IPS DF 6.9 (cell line): Measurements from ENCODE around the gene DOHH.

Source experiments
- DNase-seq: peaks from one replicate; pipeline ENCODE4 v3.0.0-alpha.2; 2013; ENCODE audit warnings: low read depth, low spot score
- H3K27ac ChIP-seq: one replicate; pipeline ENCODE4 v1.5.1; 2013; ENCODE audit warnings: low read length, control low read depth
- H3K27me3 ChIP-seq: 2 replicates; pipeline ENCODE4 v1.6.1; 2013; ENCODE audit warnings: mild to moderate bottlenecking, low read length; ENCODE audit not compliant: control insufficient read depth, insufficient read depth
- H3K36me3 ChIP-seq: 2 replicates; pipeline ENCODE4 v1.6.1; 2013; ENCODE audit warnings: low read length; ENCODE audit not compliant: control insufficient read depth, insufficient read depth
- H3K4me1 ChIP-seq: 2 replicates; pipeline ENCODE4 v1.6.1; 2013; ENCODE audit warnings: low read length; ENCODE audit not compliant: control insufficient read depth, insufficient read depth
- H3K4me3 ChIP-seq: 2 replicates; pipeline ENCODE4 v1.5.1; 2013; ENCODE audit warnings: mild to moderate bottlenecking, low read length
- H3K9me3 ChIP-seq: 2 replicates; pipeline ENCODE4 v1.6.1; 2013; ENCODE audit warnings: low read length, inconsistent platforms; ENCODE audit not compliant: control insufficient read depth, insufficient read depth
- WGBS: extraction: QIAGEN DNeasy Blood & Tissue Kit; methylation state at CpG from one replicate; pipeline ENCODE4 v1.1.7; 2013; ENCODE audit warnings: mixed read lengths, missing lambda C conversion rate; ENCODE audit not compliant: insufficient read length, insufficient coverage; 5-methylcytosine and 5-hydroxymethylcytosine counted together

DOHH gene

DNA sequence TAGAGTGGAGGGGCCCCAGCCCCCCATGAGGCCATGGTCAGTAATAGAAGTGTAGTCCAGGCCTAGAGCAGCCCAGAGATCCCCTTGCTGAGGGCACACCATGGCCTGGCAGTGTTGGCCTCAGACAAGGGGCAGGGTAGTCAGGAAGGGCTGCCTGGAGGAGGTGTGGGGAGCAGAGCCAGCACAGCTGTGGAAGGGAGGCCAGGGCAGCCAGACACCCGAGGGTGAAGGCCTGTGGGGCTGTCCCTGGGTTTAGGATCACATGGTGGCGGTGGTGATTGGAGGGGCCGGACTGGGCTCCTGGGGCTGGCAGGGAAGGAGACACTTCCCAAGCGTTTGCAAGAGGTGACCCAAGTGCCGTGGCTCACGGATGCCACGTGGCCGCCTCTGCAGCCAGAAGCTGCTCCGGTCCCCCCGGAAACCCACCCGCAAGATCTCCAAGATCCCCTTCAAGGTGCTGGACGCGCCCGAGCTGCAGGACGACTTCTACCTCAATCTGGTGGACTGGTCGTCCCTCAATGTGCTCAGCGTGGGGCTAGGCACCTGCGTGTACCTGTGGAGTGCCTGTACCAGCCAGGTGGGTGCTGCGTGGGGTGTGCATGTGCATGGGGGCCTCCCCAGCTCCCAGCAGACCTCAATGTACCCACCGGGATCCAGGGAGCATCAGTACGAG, 26.9 kb upstream of the DOHH start:
- peaks cover 14% of the 10 kb centered on the region for H3K36me3 ChIP-seq
- H3K27me3 ChIP-seq: no peaks in the 10 kb centered on the region
- no peak overlapping the region for H3K4me3 ChIP-seq
- WGBS: no CpG with 5 or more reads among the region's 21 CpGs
- H3K27ac ChIP-seq: no peak overlapping the region
- DNase-seq: no peak
- H3K4me1 ChIP-seq: no peaks in the 10 kb centered on the region
- no peaks in the 10 kb centered on the region for H3K9me3 ChIP-seq

DNA sequence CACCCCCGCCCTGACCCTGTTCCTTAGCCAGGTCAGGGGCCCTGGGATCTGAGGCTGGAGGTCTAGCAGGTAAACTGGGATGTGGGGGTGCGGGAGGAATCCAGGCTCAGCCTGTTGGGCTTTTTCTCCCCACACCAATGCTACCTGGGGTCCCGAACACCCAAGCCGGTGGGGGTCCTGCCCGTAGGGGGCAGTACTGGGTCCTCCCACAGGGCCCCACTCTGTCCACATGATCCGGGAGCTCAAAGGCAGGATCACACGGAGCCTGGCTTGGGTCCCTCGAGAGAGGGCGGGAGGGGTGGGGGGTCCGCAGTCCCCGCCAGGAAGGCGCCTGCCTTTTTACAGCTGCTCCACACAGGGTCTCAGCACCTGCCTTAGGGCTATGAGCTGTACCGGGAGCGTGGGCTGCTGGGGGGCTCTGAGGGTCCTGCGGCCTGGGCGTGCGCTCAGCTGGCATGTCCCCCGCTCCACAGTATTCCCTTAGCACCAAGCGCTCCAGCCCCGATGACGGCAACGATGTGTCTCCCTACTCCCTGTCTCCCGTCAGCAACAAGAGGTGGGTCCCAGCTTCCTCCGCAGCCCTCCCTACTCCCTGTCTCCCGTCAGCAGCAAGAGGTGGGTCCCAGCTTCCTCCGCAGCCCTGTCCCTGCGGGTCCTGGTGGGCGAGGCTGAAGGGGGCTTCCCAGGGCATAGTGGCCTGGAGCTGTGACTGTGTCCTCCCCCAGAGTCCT, 26.2 kb upstream of the DOHH start:
- Histone ChIP-seq H3K9me3 (no peaks in the 10 kb centered on the region), H3K27ac (no peak overlapping the region), H3K4me3 (no peak overlapping the region), H3K27me3 (no peaks in the 10 kb centered on the region), H3K4me1 (no peaks in the 10 kb centered on the region), H3K36me3 (peaks cover 11% of the 10 kb centered on the region)
- WGBS: no CpG with 5 or more reads among the region's 28 CpGs
- no peak for DNase-seq

DNA sequence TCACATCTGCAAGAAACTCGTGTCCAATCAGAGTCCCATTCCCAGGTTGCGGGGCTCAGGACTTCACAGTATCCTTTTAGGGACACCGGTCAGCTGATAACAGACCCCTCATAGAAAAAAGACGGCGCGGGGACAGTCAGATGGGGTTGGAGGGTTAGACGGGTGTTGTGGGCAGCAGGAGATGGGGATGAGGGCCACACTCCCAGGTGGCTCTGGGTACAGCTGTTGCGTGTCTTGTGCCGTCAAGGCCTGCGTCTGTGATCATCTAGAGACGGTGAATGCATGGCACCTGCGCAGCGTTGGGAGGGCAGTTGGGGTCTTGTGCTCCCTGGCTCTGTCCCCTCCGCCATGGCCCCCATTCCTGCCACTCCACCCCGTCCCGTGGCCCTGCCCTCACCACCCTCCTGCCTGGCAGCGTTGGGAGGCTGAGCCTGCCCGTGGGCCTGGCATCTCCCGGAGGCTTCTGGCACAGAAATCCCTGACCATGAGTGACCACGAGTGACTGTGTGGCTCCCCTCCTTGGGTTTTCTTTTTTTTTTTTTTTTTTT, 24.5 kb upstream of the DOHH start:
- no CpG with 5 or more reads among the region's 20 CpGs for WGBS
- no peaks in the 10 kb centered on the region for H3K27me3 ChIP-seq
- DNase-seq: no peak
- H3K9me3 ChIP-seq: no peaks in the 10 kb centered on the region
- H3K4me1 ChIP-seq: no peaks in the 10 kb centered on the region
- H3K36me3 ChIP-seq: peaks cover 5% of the 10 kb centered on the region
- no peak overlapping the region for H3K27ac ChIP-seq
- H3K4me3 ChIP-seq: no peak overlapping the region

DNA sequence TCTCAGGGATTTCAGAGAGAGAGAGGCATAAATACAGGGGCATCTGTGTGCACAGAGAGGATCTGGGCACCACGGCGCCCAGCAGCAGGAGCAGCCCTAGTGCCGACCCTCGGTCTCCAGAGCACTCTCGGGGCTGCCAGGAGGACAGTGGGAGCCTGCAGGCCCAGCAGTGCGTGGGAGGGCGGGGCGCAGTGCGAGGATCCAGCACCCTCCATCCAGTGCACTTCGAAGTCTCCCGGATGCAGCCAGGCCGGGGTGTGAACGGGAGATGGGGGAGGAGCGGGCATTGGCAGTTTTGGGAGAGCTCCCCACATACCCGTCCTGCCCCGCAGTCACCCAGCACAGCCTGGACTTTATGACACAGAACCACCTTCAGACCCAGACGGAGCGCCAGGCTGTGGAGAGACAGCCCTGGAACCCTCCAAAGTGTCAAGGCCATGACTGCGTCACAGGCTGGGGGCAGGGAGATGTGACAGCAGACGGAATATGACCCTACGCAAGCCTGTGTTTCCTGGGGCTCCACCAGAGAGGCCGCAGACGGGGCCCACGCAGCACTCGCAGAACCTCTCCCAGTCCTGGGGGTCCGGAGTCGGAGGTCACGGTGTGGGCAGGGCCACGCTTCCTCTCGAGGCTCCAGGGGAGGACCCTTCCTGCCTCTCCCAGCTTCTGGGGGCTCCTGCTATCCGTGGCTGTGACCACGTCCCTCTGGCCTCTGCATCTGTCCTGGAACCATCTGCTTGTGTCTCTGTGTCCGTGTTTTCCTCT, 23.8 kb upstream of the DOHH start:
- Histone ChIP-seq H3K36me3 (peaks cover 5% of the 10 kb centered on the region), H3K27ac (no peak overlapping the region), H3K27me3 (no peaks in the 10 kb centered on the region), H3K4me3 (no peak overlapping the region), H3K9me3 (no peaks in the 10 kb centered on the region), H3K4me1 (0 out of 2 replicates have a peak, but pooled peaks cover 2% of the 10 kb centered on the region)
- WGBS: no CpG with 5 or more reads among the region's 33 CpGs
- DNase-seq: no peak

DNA sequence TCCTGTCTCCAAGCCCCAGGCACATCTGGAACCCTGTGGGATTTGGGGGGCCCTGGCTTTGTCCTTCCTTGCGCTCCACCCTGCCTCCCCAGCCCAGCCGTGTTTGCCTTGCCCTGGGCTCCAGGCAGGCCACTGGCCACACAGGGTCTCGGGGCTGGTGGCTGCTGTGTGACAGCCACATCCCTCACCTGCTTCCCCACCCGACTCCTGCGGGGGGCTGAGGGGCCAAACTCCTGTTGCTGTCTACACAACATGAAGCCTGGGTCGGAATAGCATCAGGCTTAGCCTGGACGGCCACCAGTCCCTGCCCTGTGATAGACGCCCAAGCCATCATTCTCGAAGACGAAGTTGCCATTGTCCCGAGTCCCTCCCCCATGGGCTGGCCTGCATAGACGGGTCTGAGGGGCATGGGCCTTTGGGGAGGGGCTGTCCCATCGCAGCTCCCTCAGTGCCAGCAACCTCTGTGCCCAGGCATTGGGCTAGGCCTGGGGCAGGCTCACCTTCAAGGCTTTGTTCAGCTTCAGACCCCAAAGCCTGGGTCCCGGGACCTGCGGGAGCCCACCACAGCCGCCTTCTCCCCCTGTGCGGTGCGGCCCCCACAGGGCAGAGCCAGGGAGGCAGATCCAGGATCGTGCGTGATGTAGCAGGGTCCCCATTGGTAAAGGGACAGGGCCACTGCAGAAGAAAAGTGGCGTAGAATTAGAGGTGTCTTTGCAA, 23.0 kb upstream of the DOHH start:
- Histone ChIP-seq H3K27me3 (no peaks in the 10 kb centered on the region), H3K4me1 (peaks cover 2% of the 10 kb centered on the region; the same call in 1 of the 2 replicates), H3K4me3 (no peak overlapping the region), H3K27ac (no peak overlapping the region), H3K36me3 (peaks cover 5% of the 10 kb centered on the region), H3K9me3 (no peaks in the 10 kb centered on the region)
- DNase-seq: no peak
- WGBS: no CpG with 5 or more reads among the region's 21 CpGs

DNA sequence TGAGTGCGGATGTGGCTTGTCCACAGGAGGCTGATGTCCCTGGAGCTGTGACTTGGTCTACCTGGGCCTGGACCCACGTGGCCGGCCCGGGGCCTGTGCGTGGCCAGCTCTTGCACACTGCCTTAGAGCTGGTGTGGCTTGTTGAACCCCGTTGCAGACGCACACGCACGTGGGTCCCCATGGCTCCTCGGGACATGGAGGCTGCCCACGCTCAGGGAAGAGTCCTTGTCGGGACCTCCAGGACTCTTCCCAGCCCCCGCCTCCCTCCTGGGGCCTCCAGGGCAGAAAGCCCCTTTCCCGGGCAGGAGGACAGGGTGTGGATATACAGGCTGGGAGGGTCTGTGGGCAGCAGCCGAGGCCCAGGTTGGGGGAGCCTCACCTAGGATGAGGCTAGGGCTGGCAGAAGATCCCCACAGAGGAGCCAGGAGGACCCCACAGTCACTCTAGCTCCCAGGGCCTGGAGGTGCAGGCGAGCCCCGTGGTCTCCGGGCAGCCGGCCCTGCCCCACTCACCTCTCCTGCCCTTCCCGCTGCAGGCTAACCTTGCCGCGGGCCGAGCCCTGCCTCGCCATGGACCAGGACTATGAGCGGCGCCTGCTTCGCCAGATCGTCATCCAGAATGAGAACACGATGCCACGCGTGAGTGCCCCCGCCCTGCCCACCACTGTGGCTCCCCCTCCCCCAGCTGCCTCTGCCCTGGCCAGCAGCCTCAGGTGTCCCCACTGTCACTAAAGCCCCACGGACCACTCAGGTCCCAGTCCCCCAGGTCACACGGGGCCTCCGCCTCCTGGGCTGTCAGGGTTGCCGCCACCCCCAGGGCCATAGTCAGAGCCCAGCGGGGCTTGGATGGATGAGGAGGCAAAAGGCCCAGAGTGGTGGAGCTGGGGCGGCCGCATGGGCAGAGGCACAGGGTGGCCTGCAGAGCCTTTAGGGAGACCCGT, 22.2 kb upstream of the DOHH start:
- no CpG with 5 or more reads among the region's 40 CpGs for WGBS
- Histone ChIP-seq H3K27ac (no peak overlapping the region), H3K4me1 (peaks cover 2% of the 10 kb centered on the region; the same call in 1 of the 2 replicates), H3K9me3 (no peaks in the 10 kb centered on the region), H3K4me3 (no peak overlapping the region), H3K36me3 (peaks cover 5% of the 10 kb centered on the region), H3K27me3 (no peaks in the 10 kb centered on the region)
- DNase-seq: no peak

DNA sequence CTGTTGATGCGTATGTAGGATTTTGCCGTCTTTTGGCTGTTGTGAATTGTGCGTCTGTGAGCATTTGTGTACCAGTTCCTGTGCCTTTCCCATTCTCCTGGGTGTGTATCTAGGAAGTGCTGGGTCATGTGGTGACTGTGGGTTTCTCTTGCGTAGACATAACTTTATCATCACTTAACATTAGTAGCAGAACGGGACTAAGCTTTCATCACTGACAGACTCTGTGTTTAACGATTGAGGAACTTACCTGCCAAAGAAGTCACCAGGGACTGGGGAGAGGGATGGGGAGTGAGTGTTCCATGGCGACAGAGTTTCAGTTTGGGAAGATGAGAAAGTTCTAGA, 20.6 kb upstream of the DOHH start:
- no CpG with 5 or more reads among the region's 7 CpGs for WGBS
- Histone ChIP-seq H3K4me1 (peaks cover 4% of the 10 kb centered on the region; the same call in 1 of the 2 replicates), H3K36me3 (peaks cover 2% of the 10 kb centered on the region)

DNA sequence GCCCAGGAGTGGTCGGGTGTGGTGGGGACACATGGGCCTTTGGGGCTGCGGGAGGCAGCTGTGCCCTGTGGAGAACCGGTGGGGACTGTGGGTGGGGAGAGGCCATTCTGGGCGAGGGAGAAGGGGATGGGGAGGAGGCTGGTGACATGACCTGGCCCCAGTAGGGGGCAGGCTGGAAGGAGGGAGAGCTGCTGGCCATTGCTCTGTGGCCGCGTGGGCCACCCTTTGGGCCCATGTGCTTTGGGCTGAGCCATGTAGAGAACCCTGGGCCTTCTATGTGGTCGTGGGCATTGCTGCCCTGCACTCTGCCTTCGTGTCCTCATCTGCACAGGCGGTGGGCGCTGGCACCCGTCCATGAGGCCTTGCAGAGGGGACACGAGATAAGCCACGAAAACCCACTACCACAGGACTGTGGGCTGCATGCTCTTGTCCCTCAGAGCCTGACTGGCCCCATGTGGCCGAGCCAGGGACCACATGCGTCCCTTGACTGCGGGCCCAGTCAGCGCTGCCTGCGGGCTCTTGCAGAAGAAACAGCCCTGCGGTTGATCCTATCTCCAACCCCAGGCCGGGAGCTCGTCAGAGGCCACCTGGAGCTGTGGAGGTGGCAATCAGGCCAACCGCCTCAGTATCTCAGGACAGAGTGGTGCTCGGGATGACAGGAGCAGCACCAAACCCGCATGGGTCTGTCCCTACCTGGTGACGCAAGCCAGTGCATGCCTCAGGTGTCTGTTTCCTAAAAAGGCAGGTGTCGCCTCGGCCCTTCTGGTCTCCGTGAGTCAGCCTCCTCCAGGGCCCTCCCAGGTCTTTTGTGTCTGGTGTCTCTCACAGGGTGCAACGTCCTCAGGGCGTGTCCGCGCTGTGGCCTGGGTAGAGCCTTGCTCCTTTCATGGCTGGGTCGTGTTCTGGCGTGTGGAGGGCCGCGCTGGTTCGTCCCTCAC, 20.0 kb upstream of the DOHH start:
- peaks cover 4% of the 10 kb centered on the region; the same call in 1 of the 2 replicates for H3K4me1 ChIP-seq
- DNase-seq: no peak
- no peaks in the 10 kb centered on the region for H3K27me3 ChIP-seq
- WGBS: no CpG with 5 or more reads among the region's 37 CpGs
- no peaks in the 10 kb centered on the region for H3K9me3 ChIP-seq
- no peak overlapping the region for H3K27ac ChIP-seq
- H3K4me3 ChIP-seq: no peak overlapping the region
- no peaks in the 10 kb centered on the region; the same call in 1 of the 2 replicates for H3K36me3 ChIP-seq

More for the DNA sequence above, 20.6 kb upstream of the DOHH start:
- DNase-seq: no peak
- Histone ChIP-seq H3K27ac (no peak overlapping the region), H3K27me3 (no peaks in the 10 kb centered on the region), H3K4me3 (no peak overlapping the region), H3K9me3 (no peaks in the 10 kb centered on the region)
